ENCODE results near the gene RPS6KA1. TPM values are rescaled to one million over a fixed set of nuclear protein-coding genes. Genes with fewer than 3 reads are reported as not detected.

The RPS6KA1 gene
- polyA plus RNA-seq, 3 donors, result 116 to 189 (median 188) TPM

DNA sequence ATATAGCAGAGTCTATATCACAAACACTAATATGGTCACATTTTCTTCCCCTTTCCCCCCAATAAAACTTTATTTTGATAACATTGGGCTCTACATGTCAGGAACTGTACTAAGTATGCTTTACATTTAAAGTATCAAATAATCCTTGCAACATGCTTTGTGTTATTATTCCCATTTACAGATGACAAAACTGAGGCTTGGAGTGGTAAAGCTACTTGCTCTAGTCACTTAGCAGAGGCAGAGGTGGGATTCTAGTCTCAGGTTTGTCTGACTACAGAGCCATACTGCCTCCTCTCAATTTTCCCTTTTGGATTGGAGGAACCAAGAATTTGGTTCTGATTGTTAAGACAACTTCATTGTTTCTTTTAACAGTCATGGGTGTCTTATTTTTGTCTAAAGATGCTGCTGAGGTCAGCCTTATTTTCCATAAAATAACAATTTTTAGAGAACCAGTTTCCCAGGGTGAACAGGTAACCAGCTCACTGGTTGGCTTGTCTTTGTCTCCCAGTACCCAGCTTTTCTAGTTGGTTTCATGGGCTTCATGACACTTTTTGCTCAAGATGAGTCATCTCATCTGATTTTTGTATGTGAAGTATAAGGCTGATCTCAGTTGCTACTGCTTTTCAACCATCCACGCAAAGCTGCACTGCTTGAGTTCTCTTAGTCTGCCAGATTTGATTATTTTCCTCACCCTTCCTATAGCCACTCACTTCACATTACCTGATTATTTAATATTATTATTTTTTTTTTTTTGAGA, 85.3 kb downstream of the RPS6KA1 start:
- no peak overlapping the region for H3K4me2 ChIP-seq (replicated peaks; ENCODE audit: extremely low read depth, low read length, poor library complexity, severe bottlenecking)
- Mint-ChIP-seq H3K4me3 (no peak overlapping the region), H3K27ac (no peak overlapping the region), H3K9me3 (no peaks in the 10 kb centered on the region), H3K36me3 (no peaks in the 10 kb centered on the region), H3K4me1 (peaks cover 25% of the 10 kb centered on the region), H3K27me3 (ENCODE audit: low read depth in 3 of 3) (peaks cover 0 to 1% (median 0%) of the 10 kb centered on the region in 3 donors)
- H3K36me3 ChIP-seq (replicated peaks in 1 of 2; ENCODE audit: control insufficient read depth in 1 of 2, insufficient read depth in 2 of 2, low read length in 2 of 2), result no peaks in the 10 kb centered on the region
- intact Hi-C loops (cut with micrococcal nuclease), result no loop called here
- no peak overlapping the region for H3K9ac ChIP-seq (ENCODE audit: insufficient read depth, low read length, poor library complexity, severe bottlenecking)
- no peaks in the 10 kb centered on the region for H4K20me1 ChIP-seq (ENCODE audit: insufficient read depth, low read length)
- no CpG with 5 or more reads among the region's 1 CpG for WGBS (ENCODE audit: insufficient coverage)
- H2AFZ ChIP-seq (ENCODE audit: insufficient read depth, low read depth, low read length, poor library complexity, severe bottlenecking), result no peak overlapping the region
- H3K79me2 ChIP-seq (ENCODE audit: insufficient read depth, low read length), result no peaks in the 10 kb centered on the region
- no peak overlapping the region for H3K4me3 ChIP-seq (replicated peaks in 1 of 3; ENCODE audit: low read depth in 2 of 3, low read length in 3 of 3)
- TF ChIP-seq, protein P1, sequence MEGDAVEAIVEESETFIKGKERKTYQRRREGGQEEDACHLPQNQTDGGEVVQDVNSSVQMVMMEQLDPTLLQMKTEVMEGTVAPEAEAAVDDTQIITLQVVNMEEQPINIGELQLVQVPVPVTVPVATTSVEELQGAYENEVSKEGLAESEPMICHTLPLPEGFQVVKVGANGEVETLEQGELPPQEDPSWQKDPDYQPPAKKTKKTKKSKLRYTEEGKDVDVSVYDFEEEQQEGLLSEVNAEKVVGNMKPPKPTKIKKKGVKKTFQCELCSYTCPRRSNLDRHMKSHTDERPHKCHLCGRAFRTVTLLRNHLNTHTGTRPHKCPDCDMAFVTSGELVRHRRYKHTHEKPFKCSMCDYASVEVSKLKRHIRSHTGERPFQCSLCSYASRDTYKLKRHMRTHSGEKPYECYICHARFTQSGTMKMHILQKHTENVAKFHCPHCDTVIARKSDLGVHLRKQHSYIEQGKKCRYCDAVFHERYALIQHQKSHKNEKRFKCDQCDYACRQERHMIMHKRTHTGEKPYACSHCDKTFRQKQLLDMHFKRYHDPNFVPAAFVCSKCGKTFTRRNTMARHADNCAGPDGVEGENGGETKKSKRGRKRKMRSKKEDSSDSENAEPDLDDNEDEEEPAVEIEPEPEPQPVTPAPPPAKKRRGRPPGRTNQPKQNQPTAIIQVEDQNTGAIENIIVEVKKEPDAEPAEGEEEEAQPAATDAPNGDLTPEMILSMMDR (IDR thresholded peaks at IDR 0.05), result no peak
- DNase-seq, result no peak
- no peaks in the 10 kb centered on the region for H3K9me3 ChIP-seq (replicated peaks in 1 of 2; ENCODE audit: control insufficient read depth in 1 of 2, insufficient read depth in 1 of 2, low read length in 2 of 2)
- H3K27me3 ChIP-seq (ENCODE audit: control insufficient read depth in 2 of 2, insufficient read depth in 2 of 2, low read length in 2 of 2), result no peaks in the 10 kb centered on the region
- peaks cover 18 to 19% of the 10 kb centered on the region in 2 donors for H3K4me1 ChIP-seq (ENCODE audit: control insufficient read depth in 1 of 2, insufficient read depth in 2 of 2, low read length in 2 of 2)
- no peak overlapping the region for H3K27ac ChIP-seq (ENCODE audit: low read depth in 1 of 2, low read length in 2 of 2)

DNA sequence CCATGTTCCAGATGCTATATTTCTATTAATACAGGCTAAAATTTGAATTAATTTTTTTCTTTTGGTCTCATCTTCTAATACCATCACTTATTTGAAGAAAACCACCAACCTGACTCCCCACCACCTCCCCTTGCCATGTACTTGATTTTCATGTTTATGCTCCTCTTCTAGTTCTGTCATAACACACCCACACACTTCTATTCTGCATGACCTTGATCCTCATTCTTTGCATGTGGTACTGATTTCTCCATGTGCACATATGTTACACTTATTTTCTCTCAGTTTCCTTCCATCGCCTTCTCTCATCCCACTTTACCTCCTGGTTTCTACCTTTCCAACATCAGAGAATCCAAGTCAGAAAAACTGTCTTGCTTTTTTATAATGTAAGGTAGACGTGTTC, 87.3 kb downstream of the RPS6KA1 start:
- no peaks in the 10 kb centered on the region for H3K27me3 ChIP-seq (ENCODE audit: control insufficient read depth in 2 of 2, insufficient read depth in 2 of 2, low read length in 2 of 2)
- peaks cover 26 to 32% of the 10 kb centered on the region in 2 donors for H3K4me1 ChIP-seq (ENCODE audit: control insufficient read depth in 1 of 2, insufficient read depth in 2 of 2, low read length in 2 of 2)
- no peak overlapping the region for H3K4me3 ChIP-seq (replicated peaks in 1 of 3; ENCODE audit: low read depth in 2 of 3, low read length in 3 of 3)
- no peaks in the 10 kb centered on the region for H4K20me1 ChIP-seq (ENCODE audit: insufficient read depth, low read length)
- Mint-ChIP-seq H3K36me3 (no peaks in the 10 kb centered on the region), H3K9me3 (no peaks in the 10 kb centered on the region), H3K27ac (no peak overlapping the region), H3K4me3 (no peak overlapping the region), H3K27me3 (ENCODE audit: low read depth in 3 of 3) (peaks cover 0 to 1% (median 0%) of the 10 kb centered on the region in 3 donors), H3K4me1 (peaks cover 30% of the 10 kb centered on the region)
- no peak overlapping the region for H3K9ac ChIP-seq (ENCODE audit: insufficient read depth, low read length, poor library complexity, severe bottlenecking)
- no peaks in the 10 kb centered on the region for H3K79me2 ChIP-seq (ENCODE audit: insufficient read depth, low read length)
- TF ChIP-seq, protein P1 (IDR thresholded peaks at IDR 0.05), result no peak
- no peak for DNase-seq
- no peak overlapping the region for H2AFZ ChIP-seq (ENCODE audit: insufficient read depth, low read depth, low read length, poor library complexity, severe bottlenecking)
- intact Hi-C loops (cut with micrococcal nuclease), result no loop called here
- no peak overlapping the region for H3K27ac ChIP-seq (ENCODE audit: low read depth in 1 of 2, low read length in 2 of 2)
- no CpG with 5 or more reads among the region's 2 CpGs for WGBS (ENCODE audit: insufficient coverage)
- no peaks in the 10 kb centered on the region for H3K9me3 ChIP-seq (replicated peaks in 1 of 2; ENCODE audit: control insufficient read depth in 1 of 2, insufficient read depth in 1 of 2, low read length in 2 of 2)
- no peaks in the 10 kb centered on the region for H3K36me3 ChIP-seq (replicated peaks in 1 of 2; ENCODE audit: control insufficient read depth in 1 of 2, insufficient read depth in 2 of 2, low read length in 2 of 2)
- no peak overlapping the region for H3K4me2 ChIP-seq (replicated peaks; ENCODE audit: extremely low read depth, low read length, poor library complexity, severe bottlenecking)

All from CD14-positive monocyte (primary cell).